DOHH2 (cell line): ENCODE data around the gene TRAPPC5.

Experiments used
- H3F3A ChIP-seq: fragments of 200-600 bp; sonication (generic), shearing (Covaris generic); 2 replicates; pipeline ENCODE4 v1.6.0; 2016; ENCODE audit warnings: antibody characterized with exemption, mild to moderate bottlenecking; ENCODE audit not compliant: control insufficient read depth, insufficient read depth
- H3K27ac ChIP-seq: fragments of 200-600 bp; sonication (generic); 2 replicates; pipeline ENCODE4 v1.5.1; 2014; ENCODE audit warnings: low read depth, mild to moderate bottlenecking, low read length, moderate library complexity
- H3K27me3 ChIP-seq: fragments of 200-600 bp; sonication (generic); 2 replicates; pipeline ENCODE4 v1.6.1; 2014; ENCODE audit warnings: mild to moderate bottlenecking, low read length, mixed read lengths; ENCODE audit not compliant: control insufficient read depth
- H3K36me3 ChIP-seq: fragments of 200-600 bp; sonication (generic); 2 replicates; pipeline ENCODE4 v1.6.1; 2014; ENCODE audit warnings: mild to moderate bottlenecking, low read length, moderate library complexity, mixed read lengths; ENCODE audit not compliant: control insufficient read depth
- H3K4me1 ChIP-seq: fragments of 200-600 bp; sonication (generic); 2 replicates; pipeline ENCODE4 v1.6.1; 2014; ENCODE audit warnings: mild to moderate bottlenecking, low read length, mixed read lengths; ENCODE audit not compliant: control insufficient read depth
- H3K4me2 ChIP-seq: fragments of 200-600 bp; sonication (generic); 2 replicates; pipeline ENCODE4 v1.6.0; 2014; ENCODE audit warnings: mild to moderate bottlenecking, low read length, moderate library complexity
- H3K4me3 ChIP-seq: fragments of 200-600 bp; sonication (generic); 2 replicates; pipeline ENCODE4 v1.5.1; 2014; ENCODE audit warnings: mild to moderate bottlenecking, low read length, mixed read lengths
- H3K79me2 ChIP-seq: fragments of 200-600 bp; sonication (generic); 2 replicates; pipeline ENCODE4 v1.6.1; 2014; ENCODE audit warnings: mild to moderate bottlenecking, low read length, mixed read lengths; ENCODE audit not compliant: control insufficient read depth
- H3K9me2 ChIP-seq: fragments of 200-600 bp; sonication (generic); replicated peaks from 2 replicates; pipeline ENCODE4 v1.6.1; 2014; ENCODE audit warnings: mild to moderate bottlenecking, low read length, mixed read lengths; ENCODE audit not compliant: control insufficient read depth
- H3K9me3 ChIP-seq: fragments of 200-600 bp; sonication (generic); 2 replicates; pipeline ENCODE4 v1.6.1; 2014; ENCODE audit warnings: antibody characterized with exemption, low read length, mixed read lengths; ENCODE audit not compliant: control insufficient read depth, insufficient read depth
- H4K20me1 ChIP-seq: fragments of 200-600 bp; sonication (generic); 2 replicates; pipeline ENCODE4 v1.6.0; 2014; ENCODE audit warnings: low read depth, mild to moderate bottlenecking, antibody characterized with exemption, low read length, moderate library complexity; ENCODE audit not compliant: control insufficient read depth, insufficient read depth
- CTCF ChIP-seq: fragments of 200-600 bp; sonication (generic); IDR thresholded peaks from one replicate; pipeline ENCODE4 v1.5.1; 2014; ENCODE audit warnings: antibody characterized with exemption, mild to moderate bottlenecking, low read depth, low read length; ENCODE audit not compliant: poor library complexity, severe bottlenecking
- EZH2phosphoT487 ChIP-seq: fragments of 200-600 bp; sonication (generic); IDR thresholded peaks from 2 replicates; pipeline ENCODE4 v1.6.1; 2017; ENCODE audit warnings: borderline replicate concordance, mild to moderate bottlenecking, antibody characterized with exemption, low read length, moderate library complexity, mixed read lengths

Gene TRAPPC5

GRCh38 chr19:7706188-7706954, 25.7 kb downstream of the TRAPPC5 start:
- Histone ChIP-seq H3K27ac (no peak overlapping the region), H3F3A (peaks cover 4% of the 10 kb centered on the region; the same call in 1 of the 2 replicates), H3K4me1 (peaks cover 26% of the 10 kb centered on the region), H3K4me3 (peak overlapping the region; percentile 32; the same call in 1 of the 2 replicates), H3K9me2 (no peaks in the 10 kb centered on the region), H3K9me3 (no peaks in the 10 kb centered on the region), H3K79me2 (no peaks in the 10 kb centered on the region), H3K36me3 (no peaks in the 10 kb centered on the region), H3K27me3 (peaks cover 69% of the 10 kb centered on the region), H4K20me1 (0 out of 2 replicates have a peak, but pooled peaks cover under 1% of the 10 kb centered on the region), H3K4me2 (peak overlapping the region; percentile 46)
- TF ChIP-seq CTCF (no peak), EZH2phosphoT487 (no peak)

- TF ChIP-seq EZH2phosphoT487 (no peak), CTCF (no peak)
- Histone ChIP-seq H3K9me3 (no peaks in the 10 kb centered on the region), H3K4me3 (no peak overlapping the region), H3K27me3 (peaks cover 67% of the 10 kb centered on the region), H3K4me2 (no peak overlapping the region), H3K9me2 (no peaks in the 10 kb centered on the region), H3F3A (peaks cover 3% of the 10 kb centered on the region; the same call in 1 of the 2 replicates), H3K4me1 (peaks cover 20% of the 10 kb centered on the region), H4K20me1 (no peaks in the 10 kb centered on the region), H3K27ac (no peak overlapping the region), H3K79me2 (no peaks in the 10 kb centered on the region), H3K36me3 (no peaks in the 10 kb centered on the region)
Observed at GRCh38 chr19:7706955-7707456, 26.4 kb downstream of the TRAPPC5 start.

GRCh38 chr19:7709932-7710460, 29.4 kb downstream of the TRAPPC5 start:
- Histone ChIP-seq H3K4me1 (peaks cover 17% of the 10 kb centered on the region), H3K4me3 (no peak overlapping the region), H3F3A (no peaks in the 10 kb centered on the region), H3K9me2 (no peaks in the 10 kb centered on the region), H3K27me3 (peaks cover 47% of the 10 kb centered on the region), H4K20me1 (no peaks in the 10 kb centered on the region), H3K27ac (no peak overlapping the region), H3K4me2 (no peak overlapping the region), H3K79me2 (no peaks in the 10 kb centered on the region), H3K9me3 (no peaks in the 10 kb centered on the region), H3K36me3 (no peaks in the 10 kb centered on the region)
- TF ChIP-seq EZH2phosphoT487, result no peak
- TF ChIP-seq CTCF, result no peak
